H1 (cell line): ENCODE measurements around the gene YWHAG. TPM values are rescaled to one million over a fixed set of nuclear protein-coding genes. Genes with fewer than 3 reads are reported as not detected.

ENCODE experiments used
- BCL11A ChIP-seq, 2 experiments: IDR thresholded peaks; one replicate each; pipeline ENCODE4 v1.6.1; 2011; ENCODE audit warnings: low read depth in 2 of 2, low read length in 2 of 2, mild to moderate bottlenecking in 2 of 2
- CBX8 ChIP-seq: fragments of 300-800, 300-1000 bp; sonication (generic); IDR thresholded peaks from 2 replicates; pipeline ENCODE4 v1.7.1; 2016; ENCODE audit warnings: low read depth, low read length, borderline replicate concordance
- CHD7 ChIP-seq: fragments of 300-600 bp; sonication (generic); IDR thresholded peaks from 2 replicates; pipeline ENCODE4 v1.7.1; 2012; ENCODE audit warnings: low read length, moderate library complexity, mild to moderate bottlenecking, inconsistent platforms; ENCODE audit not compliant: insufficient replicate concordance
- E2F6 ChIP-seq: IDR thresholded peaks from 2 replicates; pipeline ENCODE4 v1.6.1; 2012; ENCODE audit warnings: inconsistent platforms
- JUND ChIP-seq: IDR thresholded peaks from 2 replicates; pipeline ENCODE4 v1.6.1; 2011; ENCODE audit warnings: mild to moderate bottlenecking, improper control_type of control experiment, low read length
- ZNF274 ChIP-seq: IDR thresholded peaks from 2 replicates; pipeline ENCODE4 v1.7.0; 2012; ENCODE audit warnings: low read length, borderline replicate concordance; ENCODE audit errors: extremely low read depth
- polyA plus RNA-seq, 7 experiments: library from polyadenylated mRNA; depleted of rRNA in 3 of 7; stranded (reverse) in 5 of 7; unstranded in 2 of 7; fragments of >200 nt in 5 of 7; fragments of 200-250 nt in 2 of 7; gene quantifications; 1 replicate in 5 of 7; 2 replicates in 1 of 7; 4 replicates in 1 of 7; pipeline versions ENCODE4 v1.2.1 to v1.2.3, GENCODE V29; 2011 to 2013; ENCODE audit warnings: missing spikeins in 2 of 7, mixed read lengths in 2 of 7
- total RNA-seq: library from RNA; stranded (reverse); fragmentation: NEBNext Ultra II Directional; extraction: Animal tissue kit (Norgen Biotek cat#: 25700); gene quantifications from 2 replicates; pipeline ENCODE4 v1.2.1, GENCODE V29; 2021

YWHAG gene
- total and polyA plus RNA-seq, 2 of the 8 experiments (the other 6 are each of a cell fraction or from before 2014, with no cell fraction given): 57.2 to 241 TPM

GRCh38 chr7:76353744-76354143, 5.0 kb downstream of the YWHAG start (continued):
- TF ChIP-seq E2F6: no peak
- TF ChIP-seq CHD7: no peak
- TF ChIP-seq ZNF274: no peak
- TF ChIP-seq CBX8: no peak
- TF ChIP-seq JUND: no peak
- TF ChIP-seq BCL11A (IDR thresholded peaks at IDR 0.05; ENCODE audit: low read depth in 2 of 2, low read length in 2 of 2): no peak
